HG03575 (cell line): Measurements from ENCODE around the gene ZNF536.
"Not testable (repeated sequence)": the region's sequence is repeated elsewhere in the genome, so short reads cannot be mapped to it uniquely, and the experiment has no call there.

Source experiments
- ATAC-seq: cut with Tn5 transposase; IDR thresholded peaks from one replicate; pipeline ENCODE4 v1.9.1; 2021; ENCODE audit not compliant: unreplicated experiment, insufficient number of reproducible peaks, low FRiP score; ENCODE audit errors: extremely low read depth

The ZNF536 gene

DNA sequence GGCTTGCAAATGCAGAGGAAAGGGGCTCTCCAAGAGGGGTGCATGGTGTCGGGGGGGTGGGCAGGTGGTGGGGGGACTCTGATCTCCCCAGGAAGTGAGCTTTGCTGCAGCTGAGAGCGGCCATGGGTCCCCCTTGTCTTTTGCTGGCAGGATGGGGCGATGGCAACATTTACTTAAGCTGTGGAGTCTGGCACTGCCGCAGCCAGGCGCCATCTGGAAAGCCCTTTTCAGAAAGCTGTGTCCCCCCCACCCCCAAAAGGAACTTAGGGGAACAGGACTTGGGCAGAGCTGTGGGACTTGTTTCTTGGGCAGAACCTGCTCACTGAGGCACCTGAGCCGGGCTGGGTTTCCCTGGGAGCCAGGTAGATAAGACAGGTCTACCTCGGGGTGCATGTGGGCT is 80.7 kb downstream of the ZNF536 start:
- no peak for ATAC-seq

DNA sequence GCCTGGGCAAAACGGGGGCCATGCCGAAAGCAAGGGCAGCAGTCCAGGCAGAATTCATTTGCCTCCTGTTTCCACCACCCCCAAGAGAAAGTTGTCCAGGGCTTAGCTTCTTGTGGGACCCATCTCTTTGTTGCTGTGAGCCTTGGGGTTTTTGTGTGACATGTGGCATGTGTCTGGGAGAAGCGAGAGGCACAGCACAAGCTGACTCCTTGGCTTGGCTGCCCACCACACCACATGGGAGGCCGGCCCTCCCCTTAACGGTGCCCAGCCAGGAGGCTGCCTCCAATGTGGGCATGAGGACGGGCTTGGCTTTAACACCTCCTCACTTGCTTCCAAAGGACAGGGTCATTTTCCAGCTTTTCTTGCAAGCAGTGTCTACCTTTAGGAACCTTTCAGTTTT is 81.6 kb downstream of the ZNF536 start:
- no peak for ATAC-seq

DNA sequence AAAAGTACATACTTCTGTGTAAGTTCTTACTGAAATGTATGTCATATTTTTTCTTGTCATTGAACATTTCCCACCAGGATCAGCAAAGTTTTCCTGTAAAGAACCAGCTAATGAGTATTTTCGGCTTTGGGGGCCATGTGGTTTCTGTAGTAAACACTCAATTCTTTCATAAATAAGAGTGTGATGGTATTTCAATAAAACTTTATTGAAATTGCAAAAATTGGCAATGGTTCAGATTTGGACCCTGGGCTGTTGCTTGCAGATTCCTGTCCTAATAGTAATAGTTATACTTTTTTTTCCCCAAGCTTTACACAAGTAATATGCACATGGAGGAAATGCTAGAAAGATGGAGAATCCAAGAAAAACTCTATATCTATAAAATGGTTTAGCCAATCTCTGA is 83.7 kb downstream of the ZNF536 start:
- no peak for ATAC-seq

DNA sequence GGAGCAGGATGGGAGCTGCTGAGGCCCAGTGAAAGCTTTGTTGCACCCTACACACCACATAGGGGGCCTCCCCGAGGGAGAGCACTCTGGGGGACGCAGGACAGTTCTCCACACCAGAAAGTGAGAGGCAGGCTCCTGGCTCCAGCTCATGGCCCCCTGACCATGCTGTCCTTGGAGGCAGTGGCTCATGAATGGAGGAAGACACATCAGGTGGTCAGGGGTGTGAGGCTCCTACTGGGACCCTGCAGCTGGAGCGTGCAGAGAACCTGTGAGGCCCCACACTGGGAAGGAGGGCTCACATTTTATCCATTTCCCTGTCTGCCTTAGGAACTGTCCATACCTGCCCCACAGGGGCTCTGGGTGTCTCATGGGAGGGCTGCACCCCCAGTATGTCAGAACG is 85.3 kb downstream of the ZNF536 start:
- ATAC-seq, result no peak

DNA sequence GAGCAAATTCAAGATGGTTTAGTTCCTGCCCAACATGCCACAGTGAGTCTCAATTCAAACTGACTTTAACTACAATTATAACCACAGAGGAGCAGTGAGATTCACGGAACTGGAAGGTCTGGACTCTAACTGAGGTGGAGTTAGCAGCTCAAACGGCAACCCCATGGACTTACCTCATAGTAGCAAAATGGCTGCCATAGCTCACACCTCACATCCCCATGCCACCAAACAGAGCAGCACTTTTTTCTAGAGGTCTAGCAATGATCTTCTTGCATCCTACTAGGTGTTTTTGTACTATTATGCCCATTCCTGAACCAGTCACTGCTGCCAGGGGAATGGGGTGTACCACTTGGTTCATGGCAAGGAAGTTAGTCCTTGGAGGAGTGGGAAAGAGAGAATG is 87.7 kb downstream of the ZNF536 start:
- no peak for ATAC-seq

DNA sequence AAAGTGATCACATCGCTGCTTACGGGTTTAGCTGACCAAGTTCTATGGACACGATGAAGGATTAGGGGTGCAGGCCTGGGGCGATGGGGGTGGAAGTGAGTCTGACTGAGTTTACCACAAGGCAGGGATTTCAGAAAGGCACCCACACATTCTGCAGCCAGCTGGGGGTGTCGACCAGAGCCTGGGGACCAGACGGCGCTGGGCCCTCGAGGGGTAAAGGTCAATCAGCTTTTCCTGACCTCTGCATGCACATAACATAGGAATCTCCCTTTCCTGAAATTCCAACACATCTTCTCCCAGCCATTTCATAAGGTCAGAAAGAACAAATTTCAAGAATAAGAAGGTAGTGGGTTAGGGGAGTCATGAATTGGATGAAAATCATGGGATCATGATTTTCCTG is 92.0 kb downstream of the ZNF536 start:
- ATAC-seq, result no peak

DNA sequence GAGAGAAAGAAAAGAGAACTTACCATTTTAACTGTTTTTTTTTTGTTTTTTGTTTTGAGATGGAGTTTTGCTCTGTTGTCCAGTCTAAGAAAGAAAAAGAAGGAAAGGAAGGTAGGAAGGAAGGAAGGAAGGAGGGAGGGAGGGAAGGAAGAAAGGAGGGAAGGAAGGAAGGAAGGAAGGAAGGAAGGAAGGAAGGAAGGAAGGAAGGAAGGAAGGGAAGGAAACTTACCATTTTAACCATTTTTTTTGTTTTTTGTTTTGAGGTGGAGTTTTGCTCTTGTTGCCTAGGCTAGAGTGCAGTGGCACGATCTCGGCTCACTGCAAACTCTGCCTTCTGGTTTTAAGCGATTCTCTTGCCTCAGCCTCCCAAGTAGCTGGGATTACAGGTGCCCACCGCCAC is 94.4 kb downstream of the ZNF536 start:
- ATAC-seq, result not testable (repeated sequence)

DNA sequence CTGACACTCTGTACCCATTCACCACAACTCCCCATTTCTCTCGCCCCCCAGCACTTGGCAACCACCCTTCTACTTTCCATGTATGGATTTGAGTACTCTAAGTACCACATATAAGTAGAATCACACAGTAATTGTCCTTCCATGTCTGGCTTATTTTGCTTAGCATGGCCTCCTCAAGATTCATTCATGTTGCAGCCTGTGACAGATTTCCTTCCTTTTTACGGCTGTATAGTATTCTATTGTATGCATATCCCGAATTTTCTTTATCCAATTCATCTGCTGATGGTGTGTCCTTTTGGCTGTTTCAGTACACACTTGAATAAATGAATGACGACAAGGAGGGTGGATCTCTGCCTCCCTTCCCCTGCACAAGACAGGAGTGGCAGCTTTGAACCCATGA is 95.1 kb downstream of the ZNF536 start:
- ATAC-seq, result no peak

DNA sequence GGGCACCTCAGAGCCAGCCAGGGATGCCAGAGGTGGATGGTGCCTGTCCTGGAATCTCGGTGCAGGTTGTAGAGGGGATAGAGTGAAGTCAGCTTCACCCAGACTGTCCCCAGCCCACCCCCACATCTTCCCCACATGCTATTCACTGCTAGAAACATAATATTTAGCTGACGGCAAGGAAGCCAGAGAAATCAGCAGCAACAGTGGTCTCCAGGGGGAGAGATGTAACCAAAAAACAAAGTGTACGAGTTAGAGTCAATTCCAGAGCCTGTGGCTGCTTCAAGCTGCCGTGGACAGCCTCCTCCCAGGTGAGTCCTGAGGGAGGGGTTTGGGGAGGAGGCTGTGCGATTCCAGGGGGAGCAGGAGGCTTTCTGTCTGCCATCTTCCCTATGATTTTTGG is 97.6 kb downstream of the ZNF536 start:
- ATAC-seq, result no peak

DNA sequence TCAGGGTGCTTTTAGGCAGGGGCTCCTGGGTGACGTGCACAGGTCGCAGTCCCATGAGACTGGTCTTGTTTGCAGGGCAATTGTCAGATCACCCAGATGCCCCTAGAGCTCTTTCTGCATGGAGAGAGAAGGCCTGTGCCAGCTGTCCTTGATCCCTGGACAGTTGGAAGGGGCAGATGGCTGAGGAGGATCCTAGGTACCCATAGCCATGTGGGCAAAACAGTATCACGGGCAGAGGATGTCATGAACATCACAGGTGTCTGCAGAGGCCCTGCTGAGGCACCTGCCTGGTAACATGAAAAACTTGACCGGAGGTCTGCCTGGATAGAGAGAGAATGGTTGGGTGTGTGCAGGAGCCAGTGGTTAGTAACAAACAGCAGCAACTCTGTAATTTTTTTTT is 99.3 kb downstream of the ZNF536 start:
- no peak for ATAC-seq

DNA sequence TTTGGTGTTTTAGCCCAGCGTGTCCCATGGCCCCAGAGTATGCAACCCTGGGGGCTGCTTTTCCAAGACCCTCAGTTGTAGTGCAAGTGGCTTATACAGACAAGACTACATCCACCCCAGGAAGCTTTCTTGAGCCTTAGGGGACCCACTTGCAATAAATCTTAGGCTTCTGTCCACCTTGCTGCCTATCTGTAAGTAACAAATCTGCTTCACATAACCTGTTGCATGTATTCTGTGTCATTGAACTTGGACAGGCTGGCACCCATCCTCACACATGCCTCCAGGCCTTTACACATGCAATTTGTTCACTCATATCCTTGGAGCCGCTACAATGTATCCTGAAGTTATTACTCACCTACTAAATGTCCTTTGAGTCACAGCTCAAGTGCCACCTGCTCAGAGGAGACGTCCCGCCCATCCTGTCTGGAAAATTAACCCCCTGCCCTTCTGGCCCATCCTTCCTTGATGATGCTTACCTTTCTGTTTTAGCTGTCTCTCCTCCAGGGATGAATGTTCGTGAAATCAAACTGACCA is 101.2 kb downstream of the ZNF536 start:
- ATAC-seq, result no peak

DNA sequence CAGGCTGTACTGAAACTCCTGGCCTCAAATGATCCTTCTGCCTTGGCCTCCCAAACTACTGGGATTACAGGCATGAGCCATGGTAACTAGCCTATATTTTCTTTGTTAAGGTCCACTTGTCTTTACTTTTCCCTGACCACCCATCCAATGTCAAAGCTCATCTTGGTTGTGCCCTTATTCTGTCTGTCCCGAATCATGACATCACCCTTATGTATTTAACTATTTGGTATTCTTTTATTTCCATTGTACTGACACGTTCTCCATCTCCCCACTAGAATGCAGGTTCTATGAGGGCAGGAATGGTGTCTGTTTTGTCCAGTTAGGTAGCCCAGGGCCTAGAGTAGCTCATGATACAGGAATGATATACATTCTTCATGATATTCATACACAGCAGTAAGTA is 104.8 kb downstream of the ZNF536 start:
- no peak for ATAC-seq

DNA sequence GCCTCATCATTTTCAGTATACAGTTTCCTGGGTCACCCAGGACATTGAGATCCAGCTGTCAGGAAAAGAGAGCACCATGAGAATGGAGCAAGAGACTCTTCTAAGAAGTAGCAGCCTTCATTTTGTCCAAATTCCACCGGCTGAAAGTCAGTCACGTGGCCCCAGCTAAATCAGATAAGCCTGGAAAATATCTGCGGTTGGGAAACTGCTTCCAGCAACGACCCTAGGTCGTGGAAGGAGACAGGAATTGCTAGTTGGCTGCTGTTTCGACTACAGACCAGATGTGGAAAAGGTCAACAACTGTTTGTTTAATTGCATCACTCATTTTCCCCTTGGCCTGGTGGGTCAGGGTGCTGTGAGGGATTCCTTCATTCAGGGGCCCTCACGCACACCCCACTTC is 107.0 kb downstream of the ZNF536 start:
- ATAC-seq, result no peak

DNA sequence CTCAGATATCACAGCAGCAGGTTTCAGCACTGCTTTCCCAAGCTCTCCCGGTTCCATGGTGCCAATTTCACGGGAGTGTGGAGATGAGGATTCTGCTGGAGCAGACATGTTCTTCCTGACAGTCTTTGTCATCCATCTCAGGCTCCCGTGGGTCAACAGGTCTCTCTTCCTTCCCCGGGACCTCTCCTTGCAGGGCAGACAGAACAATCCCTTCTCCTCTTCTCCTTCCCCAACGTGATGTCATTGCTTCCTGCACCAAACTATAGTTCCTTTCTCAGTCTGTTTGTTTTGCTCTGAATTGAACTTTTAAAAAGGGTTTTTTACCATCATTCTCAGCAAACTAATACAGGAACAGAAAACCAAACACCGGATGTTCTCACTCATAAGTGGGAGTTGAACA is 107.9 kb downstream of the ZNF536 start:
- ATAC-seq, result no peak

DNA sequence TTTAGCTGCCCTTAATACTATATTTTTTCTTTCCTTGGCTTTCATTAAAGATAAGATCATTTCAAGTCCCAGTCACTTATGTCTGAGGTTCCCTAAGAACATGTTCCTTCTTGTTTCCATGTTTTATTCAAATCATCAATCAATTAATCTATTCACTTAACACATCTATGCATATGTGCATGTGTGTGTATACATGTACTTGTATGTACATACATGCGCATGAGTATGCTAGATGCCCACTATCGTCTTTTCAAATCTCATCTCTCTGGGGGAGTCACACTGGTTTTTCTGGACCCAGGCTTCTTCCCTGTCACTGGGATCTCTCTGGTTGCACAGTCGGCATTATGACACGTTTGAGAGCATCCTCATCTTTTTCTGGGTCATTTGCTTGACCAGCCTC is 108.9 kb downstream of the ZNF536 start:
- no peak for ATAC-seq

DNA sequence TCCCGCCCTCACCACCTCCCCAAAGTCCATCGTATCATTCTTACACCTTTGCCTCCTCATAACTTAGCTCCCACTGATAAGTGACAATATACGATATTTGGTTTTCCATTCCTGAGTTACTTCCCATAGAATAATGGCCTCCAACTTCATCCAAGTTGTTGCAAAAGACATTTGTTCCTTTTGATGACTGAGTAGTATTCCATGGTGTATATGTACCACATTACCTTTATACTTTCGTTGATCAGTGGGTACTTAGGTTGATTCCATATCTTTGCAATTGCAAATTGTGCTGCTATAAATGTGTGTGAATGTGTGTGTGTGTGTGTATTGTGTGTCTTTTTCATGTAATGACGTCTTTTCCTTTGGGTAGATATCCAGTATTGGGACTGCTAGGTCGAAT is 109.6 kb downstream of the ZNF536 start:
- ATAC-seq, result no peak

DNA sequence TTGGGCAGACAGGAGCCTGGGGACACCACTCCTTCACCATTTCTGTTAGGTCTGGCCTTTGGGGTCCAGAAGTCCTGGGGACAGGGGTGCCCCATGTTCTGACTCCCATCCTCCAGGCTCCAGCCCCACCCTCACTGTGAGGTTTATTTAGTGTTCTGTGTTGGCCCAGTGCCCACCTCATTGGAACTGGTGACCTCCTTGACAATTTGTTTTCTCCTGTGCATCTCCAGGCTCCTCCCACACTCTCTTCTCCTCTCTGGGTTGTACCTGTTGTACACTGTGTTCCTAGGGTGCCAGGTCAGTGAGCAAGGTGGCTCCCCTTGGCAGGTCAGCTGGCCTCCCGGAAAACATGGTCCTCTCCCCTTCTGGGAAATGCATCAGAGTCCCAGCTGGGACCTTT is 110.8 kb downstream of the ZNF536 start:
- ATAC-seq, result no peak

DNA sequence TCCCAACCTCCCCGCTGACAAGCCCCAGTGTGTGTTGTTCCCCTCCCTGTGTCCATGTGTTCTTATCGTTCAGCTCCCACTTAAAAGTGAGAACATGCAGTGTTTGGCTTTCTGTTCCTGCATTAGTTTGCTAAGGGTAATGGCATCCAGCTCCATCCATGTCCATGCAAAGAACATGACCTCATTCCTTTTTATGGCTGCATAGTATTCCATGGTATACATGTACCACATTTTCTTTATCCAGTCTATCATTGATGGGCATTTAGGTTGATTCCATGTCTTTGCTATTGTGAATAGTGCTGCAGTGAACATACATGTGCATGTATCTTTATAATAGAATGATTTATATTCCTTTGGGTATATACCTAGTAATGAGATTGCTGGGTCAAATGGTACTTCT is 114.1 kb downstream of the ZNF536 start:
- not testable (repeated sequence) for ATAC-seq

DNA sequence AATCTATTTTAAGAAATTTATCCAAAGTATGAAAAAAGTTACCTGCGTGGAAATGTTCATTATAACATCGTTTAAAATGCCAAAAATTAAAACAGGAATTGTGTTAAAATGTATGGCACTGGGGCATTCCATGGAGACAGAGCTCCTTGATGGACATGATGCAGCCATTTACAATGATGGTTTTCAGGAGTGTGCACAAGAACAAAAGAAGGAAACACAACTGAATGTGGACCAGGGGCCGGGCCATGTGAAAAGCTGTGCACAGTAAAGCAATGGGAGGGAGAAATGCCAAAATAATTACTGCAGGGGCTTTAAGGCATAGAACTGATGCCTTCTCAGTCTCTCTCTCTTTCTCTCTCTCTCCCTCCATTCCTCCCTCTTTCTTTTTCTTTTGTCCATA is 115.0 kb downstream of the ZNF536 start:
- ATAC-seq, result no peak

DNA sequence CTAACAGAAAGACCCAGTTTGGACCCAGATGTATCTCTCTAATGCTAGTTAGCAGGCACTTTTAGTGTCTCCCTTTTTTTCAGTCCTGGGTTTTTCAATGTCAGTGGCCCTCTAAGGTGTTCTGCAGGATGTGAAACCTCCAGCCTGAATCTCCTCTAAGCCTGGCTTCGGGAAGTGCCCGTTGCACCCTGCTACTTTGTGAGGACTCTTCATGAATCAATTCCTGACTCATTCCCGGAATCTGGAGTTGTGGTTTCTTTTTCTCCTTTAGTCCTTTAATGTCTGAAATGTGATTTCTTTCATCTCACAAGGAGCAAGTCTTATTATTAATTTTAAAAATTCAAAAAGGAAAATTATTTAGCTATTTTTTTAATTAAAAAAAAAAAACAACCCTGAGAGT is 116.0 kb downstream of the ZNF536 start:
- ATAC-seq, result no peak

DNA sequence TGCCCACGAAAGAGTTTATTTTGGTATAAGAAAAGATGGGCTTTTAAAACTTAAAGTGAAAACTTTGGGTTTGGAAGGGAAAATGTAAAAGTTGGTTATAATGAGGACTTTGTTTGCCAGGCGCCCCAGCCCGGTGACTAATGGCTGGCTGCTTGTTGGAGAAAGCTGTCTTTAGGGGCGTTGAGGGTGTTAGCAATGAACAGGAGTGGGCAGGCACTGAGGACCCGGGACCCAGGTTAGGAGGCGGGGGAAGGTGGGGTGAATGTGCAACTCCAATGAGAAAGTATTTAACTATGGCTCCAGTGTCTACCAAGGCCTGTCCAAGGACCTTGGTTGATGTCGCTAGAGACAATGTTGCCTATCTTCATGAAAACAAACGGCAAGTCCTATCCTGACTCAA is 118.6 kb downstream of the ZNF536 start:
- no peak for ATAC-seq
